HUES6 (cell line): ENCODE measurements around the gene CDH15.
"Not testable (repeated sequence)": the region's sequence is repeated elsewhere in the genome, so short reads cannot be mapped to it uniquely, and the experiment has no call there.

ENCODE experiments used
- H3K27ac ChIP-seq: 2 replicates; pipeline ENCODE4 v1.7.0; 2013; ENCODE audit warnings: low read depth, mild to moderate bottlenecking, low read length, inconsistent platforms
- H3K27me3 ChIP-seq: 2 replicates; pipeline ENCODE4 v1.6.1; 2013; ENCODE audit warnings: low read length; ENCODE audit not compliant: control insufficient read depth, insufficient read depth
- H3K36me3 ChIP-seq: 2 replicates; pipeline ENCODE4 v1.6.1; 2013; ENCODE audit warnings: low read length; ENCODE audit not compliant: control insufficient read depth, insufficient read depth
- H3K4me1 ChIP-seq: 2 replicates; pipeline ENCODE4 v1.6.1; 2013; ENCODE audit warnings: low read length; ENCODE audit not compliant: control insufficient read depth, insufficient read depth
- H3K4me3 ChIP-seq: 2 replicates; pipeline ENCODE4 v1.5.1; 2013; ENCODE audit warnings: low read depth, low read length
- H3K9ac ChIP-seq: one replicate; pipeline ENCODE4 v1.6.1; 2013; ENCODE audit warnings: mild to moderate bottlenecking, low read length
- H3K9me3 ChIP-seq: 2 replicates; pipeline ENCODE4 v1.6.1; 2013; ENCODE audit warnings: low read depth, low read length; ENCODE audit not compliant: control insufficient read depth, insufficient read depth

Gene CDH15

DNA sequence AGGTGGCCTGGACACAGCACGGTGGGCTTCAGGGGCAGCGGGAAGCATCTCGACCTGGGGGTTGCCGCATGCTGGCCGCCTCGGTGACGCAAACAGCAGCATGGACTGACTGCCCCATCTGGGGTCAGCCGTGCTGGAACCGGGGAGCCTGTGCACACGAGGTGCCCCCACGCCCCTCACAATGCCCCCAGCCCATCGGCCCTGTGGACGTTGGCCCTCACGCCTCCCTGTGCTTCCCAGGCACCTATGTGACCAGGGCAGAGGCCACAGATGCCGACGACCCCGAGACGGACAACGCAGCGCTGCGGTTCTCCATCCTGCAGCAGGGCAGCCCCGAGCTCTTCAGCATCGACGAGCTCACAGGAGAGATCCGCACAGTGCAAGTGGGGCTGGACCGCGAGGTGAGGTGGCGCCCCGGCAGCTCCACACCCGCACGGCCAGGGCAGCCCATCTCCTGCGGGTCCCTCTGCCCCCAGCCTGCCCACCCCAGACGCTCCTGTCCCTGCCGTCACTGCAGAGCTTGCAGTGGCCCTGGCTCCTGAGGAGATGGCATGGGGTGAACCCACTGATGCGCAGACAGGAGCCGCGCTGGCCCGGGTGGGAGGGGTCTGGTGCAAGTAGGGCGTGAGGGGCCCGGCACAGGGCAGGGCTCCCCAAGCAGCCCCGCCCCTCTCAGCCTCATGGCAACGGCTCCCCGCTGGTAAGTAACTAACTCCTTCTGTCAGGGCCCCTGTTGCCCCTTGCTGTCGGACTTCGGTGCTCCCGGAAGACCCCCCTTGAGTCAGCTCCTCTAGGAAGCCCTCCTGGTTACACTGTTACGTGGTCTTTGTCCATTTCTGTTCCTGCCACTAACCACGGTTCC is 13.6 kb downstream of the CDH15 start:
- Histone ChIP-seq H3K4me3 (no peak overlapping the region), H3K27ac (no peak overlapping the region), H3K27me3 (peaks cover 37% of the 10 kb centered on the region; the same call in 1 of the 2 replicates), H3K36me3 (no peaks in the 10 kb centered on the region), H3K4me1 (no peaks in the 10 kb centered on the region), H3K9me3 (no peaks in the 10 kb centered on the region), H3K9ac (no peak overlapping the region)

- H3K36me3 ChIP-seq, H3K9ac ChIP-seq, H3K4me3 ChIP-seq, H3K9me3 ChIP-seq, H3K27ac ChIP-seq, H3K4me1 ChIP-seq: not testable (repeated sequence)
- peaks cover 46% of the 10 kb centered on the region; the same call in 1 of the 2 replicates for H3K27me3 ChIP-seq
Observed at GRCh38 chr16:89185887-89186592, 14.5 kb downstream of the CDH15 start.

DNA sequence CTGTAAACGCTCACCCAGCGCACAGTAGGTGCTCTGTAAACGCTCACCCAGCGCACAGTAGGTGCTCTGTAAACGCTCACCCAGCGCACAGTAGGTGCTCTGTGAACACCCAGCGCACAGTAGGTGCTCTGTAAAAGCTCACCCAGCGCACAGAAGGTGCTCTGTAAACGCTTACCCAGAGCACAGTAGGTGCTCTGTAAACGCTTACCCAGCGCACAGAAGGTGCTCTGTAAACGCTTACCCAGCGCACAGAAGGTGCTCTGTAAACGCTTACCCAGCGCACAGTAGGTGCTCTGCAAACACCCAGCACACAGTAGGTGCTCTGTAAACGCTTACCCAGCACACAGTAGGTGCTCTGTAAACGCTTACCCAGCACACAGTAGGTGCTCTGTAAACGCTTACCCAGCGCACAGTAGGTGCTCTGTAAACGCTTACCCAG is 15.1 kb downstream of the CDH15 start:
- H3K27me3 ChIP-seq = peaks cover 52% of the 10 kb centered on the region
- not testable (repeated sequence) for H3K4me3 ChIP-seq, H3K9me3 ChIP-seq, H3K9ac ChIP-seq, H3K36me3 ChIP-seq, H3K4me1 ChIP-seq, H3K27ac ChIP-seq

- Histone ChIP-seq H3K4me3 (no peak overlapping the region), H3K27ac (no peak overlapping the region), H3K9me3 (peaks cover 4% of the 10 kb centered on the region; the same call in 1 of the 2 replicates), H3K27me3 (peaks cover 56% of the 10 kb centered on the region), H3K4me1 (no peaks in the 10 kb centered on the region), H3K36me3 (no peaks in the 10 kb centered on the region), H3K9ac (no peak overlapping the region)
Observed at GRCh38 chr16:89187032-89187769, 15.7 kb downstream of the CDH15 start.

GRCh38 chr16:89187770-89188392 is 16.3 kb downstream of the CDH15 start:
- no peaks in the 10 kb centered on the region for H3K36me3 ChIP-seq
- no peak overlapping the region for H3K27ac ChIP-seq
- H3K4me3 ChIP-seq = no peak overlapping the region
- peaks cover 58% of the 10 kb centered on the region for H3K27me3 ChIP-seq
- H3K9ac ChIP-seq = no peak overlapping the region
- H3K4me1 ChIP-seq = no peaks in the 10 kb centered on the region
- peaks cover 4% of the 10 kb centered on the region; the same call in 1 of the 2 replicates for H3K9me3 ChIP-seq

DNA sequence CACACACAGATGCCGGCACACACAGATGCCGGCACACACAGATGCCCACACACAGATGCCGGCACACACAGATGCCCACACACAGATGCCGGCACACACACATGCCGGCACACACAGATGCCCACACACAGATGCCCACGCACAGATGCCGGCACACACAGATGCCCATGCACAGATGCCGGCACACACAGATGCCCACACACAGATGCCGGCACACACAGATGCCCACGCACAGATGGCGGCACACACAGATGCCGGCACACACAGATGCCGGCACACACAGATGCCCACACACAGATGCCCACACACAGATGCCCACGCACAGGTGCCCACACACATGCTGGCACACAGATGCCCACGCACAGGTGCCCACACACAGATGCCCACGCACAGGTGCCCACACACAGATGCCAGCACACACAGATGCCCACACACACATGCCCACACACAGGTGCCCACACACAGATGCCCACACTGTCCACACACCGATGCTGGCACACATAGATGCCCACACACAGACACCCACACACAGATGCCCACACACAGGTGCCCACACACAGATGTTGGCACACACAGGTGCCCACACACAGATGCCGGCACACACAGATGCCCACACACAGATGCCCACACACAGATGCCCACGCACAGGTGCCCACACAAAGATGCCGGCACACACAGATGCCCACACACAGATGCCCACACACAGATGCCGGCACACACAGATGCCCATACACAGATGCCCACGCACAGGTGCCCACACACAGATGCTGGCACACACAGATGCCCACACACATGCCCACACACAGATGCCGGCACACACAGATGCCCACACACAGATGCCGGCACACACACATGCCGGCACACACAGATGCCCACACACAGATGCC is 17.2 kb downstream of the CDH15 start:
- not testable (repeated sequence) for H3K36me3 ChIP-seq, H3K4me3 ChIP-seq, H3K4me1 ChIP-seq, H3K27ac ChIP-seq, H3K9me3 ChIP-seq, H3K9ac ChIP-seq
- H3K27me3 ChIP-seq = peaks cover 56% of the 10 kb centered on the region

DNA sequence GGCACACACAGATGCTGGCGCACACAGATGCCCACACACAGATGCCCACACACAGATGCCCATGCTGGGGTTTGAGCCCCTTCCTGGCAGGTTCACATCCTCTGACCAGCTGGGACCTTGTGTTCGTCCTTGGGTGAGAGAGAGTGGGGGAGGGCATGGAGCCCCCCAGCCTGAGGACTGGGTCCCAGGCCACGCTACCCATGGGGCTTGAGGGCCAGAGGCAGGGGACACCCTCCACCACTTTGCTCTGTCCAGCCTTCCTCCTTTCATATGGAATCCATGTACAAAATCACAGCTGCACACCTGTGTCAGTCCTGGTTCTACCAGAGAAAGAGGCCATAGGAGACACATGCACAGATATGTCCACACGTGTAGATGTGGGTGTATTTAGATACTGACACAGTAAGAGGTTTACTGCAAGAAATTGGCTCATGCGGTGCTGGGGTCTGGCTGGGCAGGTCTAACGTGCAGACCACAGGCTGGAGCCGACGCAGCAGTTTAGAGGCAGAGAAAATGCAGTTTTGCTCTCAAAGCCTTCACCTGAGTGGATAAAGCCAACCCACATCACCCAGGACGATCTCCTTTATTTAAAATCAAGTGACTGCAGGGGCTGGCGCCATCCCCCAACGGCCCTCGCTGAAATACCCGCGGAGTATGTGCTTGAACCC is 17.9 kb downstream of the CDH15 start:
- Histone ChIP-seq H3K36me3 (no peaks in the 10 kb centered on the region), H3K4me1 (no peaks in the 10 kb centered on the region), H3K9ac (no peak overlapping the region), H3K9me3 (peaks cover 4% of the 10 kb centered on the region; the same call in 1 of the 2 replicates), H3K27ac (no peak overlapping the region), H3K27me3 (peaks cover 57% of the 10 kb centered on the region), H3K4me3 (no peak overlapping the region)

- no peak overlapping the region for H3K4me3 ChIP-seq
- no peak overlapping the region for H3K27ac ChIP-seq
- peaks cover 4% of the 10 kb centered on the region; the same call in 1 of the 2 replicates for H3K9me3 ChIP-seq
- no peak overlapping the region for H3K9ac ChIP-seq
- no peaks in the 10 kb centered on the region for H3K36me3 ChIP-seq
- H3K27me3 ChIP-seq = peaks cover 51% of the 10 kb centered on the region
- no peaks in the 10 kb centered on the region for H3K4me1 ChIP-seq
Observed at GRCh38 chr16:89190150-89190958, 18.8 kb downstream of the CDH15 start.
